ENCODE data around the gene MAP3K3.

The MAP3K3 gene

GRCh38 chr17:63740464-63741142 is 118.4 kb downstream of the MAP3K3 start:
- no peak overlapping the region for H4K91ac ChIP-seq (ENCODE audit: low read length)
- no peak overlapping the region for H2BK120ac ChIP-seq (ENCODE audit: low read depth, low read length)
- H2BK5ac ChIP-seq (ENCODE audit: low read depth, low read length, poor library complexity, severe bottlenecking): no peak overlapping the region
- no peak overlapping the region for H3K18ac ChIP-seq (ENCODE audit: low read depth in 1 of 2, low read length in 2 of 2)
- no peak overlapping the region for H4K8ac ChIP-seq (ENCODE audit: low read length)
- peaks cover 5% of the 10 kb centered on the region for H3K4me1 ChIP-seq (ENCODE audit: control insufficient read depth, insufficient read depth, low read depth, low read length)
- H3K27ac ChIP-seq (ENCODE audit: low read length, poor library complexity, severe bottlenecking): peak overlapping the region; percentile 88
- H3K27me3 ChIP-seq (ENCODE audit: control insufficient read depth in 1 of 2, insufficient read depth in 1 of 2, low read length in 2 of 2): no peaks in the 10 kb centered on the region
- H2BK12ac ChIP-seq (ENCODE audit: low read length in 2 of 2): no peak overlapping the region
- no peak overlapping the region for H2AK5ac ChIP-seq (ENCODE audit: low read length, severe bottlenecking)
- no peak overlapping the region for H2BK15ac ChIP-seq (ENCODE audit: low read depth, poor library complexity, severe bottlenecking)
- 63% methylated on average over 1 of the region's 12 CpGs for WGBS
- peak overlapping the region; percentile 96 for H3K9ac ChIP-seq (ENCODE audit: low read length)
- no peak overlapping the region for H3K14ac ChIP-seq (ENCODE audit: low read length in 2 of 2)
- H3K4me3 ChIP-seq (ENCODE audit: insufficient read depth in 1 of 2, low read depth in 1 of 2, low read length in 2 of 2): peak overlapping the region; percentile 90
- no peak overlapping the region for H3K4ac ChIP-seq (ENCODE audit: low read depth in 1 of 2, low read length in 2 of 2)
- peaks cover 0 to 15% of the 10 kb centered on the region in 2 experiments for H3K36me3 ChIP-seq (ENCODE audit: control insufficient read depth in 1 of 2, insufficient read depth in 2 of 2, low read depth in 1 of 2, low read length in 2 of 2)
- H3K9me3 ChIP-seq (ENCODE audit: control insufficient read depth, low read length): no peaks in the 10 kb centered on the region
- DNase-seq: no peak
- H3K23ac ChIP-seq (ENCODE audit: low read length in 2 of 2): no peak overlapping the region
- H2AFZ ChIP-seq (ENCODE audit: low read depth, low read length): peak overlapping the region; percentile 97
- H3K4me2 ChIP-seq (ENCODE audit: low read length, poor library complexity, severe bottlenecking): peak overlapping the region; percentile 60
- H3K79me1 ChIP-seq (replicated peaks; ENCODE audit: low read length, poor library complexity, severe bottlenecking): peaks cover 9% of the 10 kb centered on the region

DNA sequence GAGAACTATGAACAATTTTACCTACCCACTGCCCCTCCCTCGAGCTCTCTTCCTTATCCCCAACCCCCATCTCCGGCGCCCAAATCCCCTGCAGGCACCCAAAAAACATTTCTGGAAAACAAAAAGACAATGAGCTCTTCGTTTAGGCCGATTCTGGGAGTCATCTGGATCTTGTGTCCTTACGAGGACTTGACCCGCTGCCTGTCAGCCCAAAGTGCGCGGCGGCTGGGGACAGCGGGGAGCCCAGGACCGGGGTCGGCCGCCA is 118.9 kb downstream of the MAP3K3 start:
- Histone ChIP-seq H3K9me3 (ENCODE audit: control insufficient read depth, low read length) (no peaks in the 10 kb centered on the region), H3K14ac (ENCODE audit: low read length in 2 of 2) (peak overlapping the region in 1 of 2 experiments; percentile 37), H2BK15ac (ENCODE audit: low read depth, poor library complexity, severe bottlenecking) (peak overlapping the region; percentile 100), H3K27ac (ENCODE audit: low read length, poor library complexity, severe bottlenecking) (peak overlapping the region; percentile 88), H3K4me1 (ENCODE audit: control insufficient read depth, insufficient read depth, low read depth, low read length) (peaks cover 5% of the 10 kb centered on the region), H2AFZ (ENCODE audit: low read depth, low read length) (peak overlapping the region; percentile 97), H2BK5ac (ENCODE audit: low read depth, low read length, poor library complexity, severe bottlenecking) (peak overlapping the region; percentile 84), H3K4me3 (ENCODE audit: insufficient read depth in 1 of 2, low read depth in 1 of 2, low read length in 2 of 2) (peak overlapping the region; percentile 90), H3K9ac (ENCODE audit: low read length) (peak overlapping the region; percentile 96), H2BK120ac (ENCODE audit: low read depth, low read length) (peak overlapping the region; percentile 79), H3K18ac (ENCODE audit: low read depth in 1 of 2, low read length in 2 of 2) (peak overlapping the region; percentile 89 to 96), H3K4ac (ENCODE audit: low read depth in 1 of 2, low read length in 2 of 2) (peak overlapping the region; percentile 19 to 46), H4K91ac (ENCODE audit: low read length) (no peak overlapping the region), H3K36me3 (ENCODE audit: control insufficient read depth in 1 of 2, insufficient read depth in 2 of 2, low read depth in 1 of 2, low read length in 2 of 2) (peaks cover 0 to 19% of the 10 kb centered on the region in 2 experiments), H3K23ac (ENCODE audit: low read length in 2 of 2) (peak overlapping the region in 1 of 2 experiments; percentile 89), H3K79me1 (replicated peaks; ENCODE audit: low read length, poor library complexity, severe bottlenecking) (peaks cover 6% of the 10 kb centered on the region), H3K4me2 (ENCODE audit: low read length, poor library complexity, severe bottlenecking) (peak overlapping the region; percentile 60), H2BK12ac (ENCODE audit: low read length in 2 of 2) (no peak overlapping the region), H3K27me3 (ENCODE audit: control insufficient read depth in 1 of 2, insufficient read depth in 1 of 2, low read length in 2 of 2) (no peaks in the 10 kb centered on the region), H4K8ac (ENCODE audit: low read length) (peak overlapping the region; percentile 84), H2AK5ac (ENCODE audit: low read length, severe bottlenecking) (no peak overlapping the region)
- DNase-seq: no peak
- WGBS: 1% methylated on average over 14 of the region's 14 CpGs

DNA sequence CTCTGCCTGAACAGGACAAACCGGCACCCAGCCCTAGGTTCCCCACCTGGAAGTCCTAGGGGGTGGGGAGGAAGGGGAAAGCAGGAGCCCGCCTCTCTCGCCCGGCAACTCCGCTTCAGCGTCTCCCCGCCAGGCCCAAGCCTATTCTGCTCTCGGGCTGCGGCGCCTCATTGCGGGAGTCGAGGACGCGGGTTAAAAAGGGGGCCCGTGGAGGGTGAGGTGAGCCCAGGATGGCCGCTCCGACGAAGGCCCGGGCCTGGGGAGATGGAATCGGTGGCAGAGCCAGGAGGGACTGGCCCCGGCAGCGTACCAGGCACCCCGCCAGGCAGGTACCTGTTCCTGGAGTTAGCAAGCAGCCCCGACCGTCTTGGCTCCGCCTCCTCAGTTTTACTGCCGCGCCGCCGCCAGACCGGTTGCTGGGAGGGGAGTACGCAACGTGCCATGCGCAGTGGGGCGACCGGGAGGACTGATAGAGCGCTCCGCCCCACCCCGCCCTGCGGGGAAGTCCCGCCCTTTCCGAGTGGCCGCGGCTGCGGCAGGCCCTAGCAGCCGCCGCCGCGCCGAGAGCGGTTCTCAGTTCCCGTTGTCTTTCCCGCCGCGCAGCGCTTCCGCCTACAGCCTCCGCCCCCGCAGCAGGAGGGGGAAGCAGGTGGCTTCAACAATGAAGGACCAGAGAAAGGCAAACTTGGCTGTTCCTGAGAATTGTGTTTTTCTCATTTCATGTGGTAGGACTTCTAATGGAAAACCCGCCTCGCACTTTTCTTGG is 119.4 kb downstream of the MAP3K3 start, which contains the start of gene STRADA:
TSS of gene STRADA (minus strand) at position 392 of the 766 bp plus-strand sequence. CDS start 13,430 bp downstream, outside the sequence.
- Histone ChIP-seq H2BK120ac (ENCODE audit: low read depth, low read length) (peak within 1 kb of the TSS; percentile 79), H3K27me3 (ENCODE audit: control insufficient read depth in 1 of 2, insufficient read depth in 1 of 2, low read length in 2 of 2) (no peaks in the 10 kb centered on the region), H2AFZ (ENCODE audit: low read depth, low read length) (peak within 1 kb of the TSS; percentile 97), H3K9ac (ENCODE audit: low read length) (peak within 1 kb of the TSS; percentile 96), H3K9me3 (ENCODE audit: control insufficient read depth, low read length) (no peaks in the 10 kb centered on the region), H3K23ac (ENCODE audit: low read length in 2 of 2) (peak within 1 kb of the TSS in 1 of 2 experiments; percentile 89), H3K18ac (ENCODE audit: low read depth in 1 of 2, low read length in 2 of 2) (peak within 1 kb of the TSS; percentile 89 to 96), H4K91ac (ENCODE audit: low read length) (no peak within 1 kb of the TSS), H3K14ac (ENCODE audit: low read length in 2 of 2) (peak within 1 kb of the TSS in 1 of 2 experiments; percentile 37), H3K79me1 (replicated peaks; ENCODE audit: low read length, poor library complexity, severe bottlenecking) (peaks cover 6% of the 10 kb centered on the region), H3K4ac (ENCODE audit: low read depth in 1 of 2, low read length in 2 of 2) (peak within 1 kb of the TSS; percentile 46 to 73), H3K4me3 (ENCODE audit: insufficient read depth in 1 of 2, low read depth in 1 of 2, low read length in 2 of 2) (peak within 1 kb of the TSS; percentile 90), H3K36me3 (ENCODE audit: control insufficient read depth in 1 of 2, insufficient read depth in 2 of 2, low read depth in 1 of 2, low read length in 2 of 2) (peaks cover 0 to 25% of the 10 kb centered on the region in 2 experiments), H3K27ac (ENCODE audit: low read length, poor library complexity, severe bottlenecking) (peak within 1 kb of the TSS; percentile 88), H2BK12ac (ENCODE audit: low read length in 2 of 2) (no peak within 1 kb of the TSS), H3K4me1 (ENCODE audit: control insufficient read depth, insufficient read depth, low read depth, low read length) (peaks cover 5% of the 10 kb centered on the region), H4K8ac (ENCODE audit: low read length) (peak within 1 kb of the TSS; percentile 84), H3K4me2 (ENCODE audit: low read length, poor library complexity, severe bottlenecking) (peak within 1 kb of the TSS; percentile 84), H2AK5ac (ENCODE audit: low read length, severe bottlenecking) (no peak within 1 kb of the TSS), H2BK15ac (ENCODE audit: low read depth, poor library complexity, severe bottlenecking) (peak within 1 kb of the TSS; percentile 100), H2BK5ac (ENCODE audit: low read depth, low read length, poor library complexity, severe bottlenecking) (peak within 1 kb of the TSS; percentile 84)
- 0% methylated on average over 53 of the region's 61 CpGs for WGBS
- peak; percentile 97 for DNase-seq

Data from mesenchymal stem cell (in vitro differentiated cells and primary cell).